Fibroblast of the conjunctiva (primary cell): ENCODE data around the gene ARMC12.
A peak's percentile ranks its signal among the peaks of the same experiment; 100 is the strongest.
"Not testable (repeated sequence)": the region's sequence is repeated elsewhere in the genome, so short reads cannot be mapped to it uniquely, and the experiment has no call there.

Source experiments
- DNase-seq: peaks from one replicate; pipeline ENCODE4 v3.0.0-alpha.2; 2010; ENCODE audit warnings: low read depth

The ARMC12 gene

DNA sequence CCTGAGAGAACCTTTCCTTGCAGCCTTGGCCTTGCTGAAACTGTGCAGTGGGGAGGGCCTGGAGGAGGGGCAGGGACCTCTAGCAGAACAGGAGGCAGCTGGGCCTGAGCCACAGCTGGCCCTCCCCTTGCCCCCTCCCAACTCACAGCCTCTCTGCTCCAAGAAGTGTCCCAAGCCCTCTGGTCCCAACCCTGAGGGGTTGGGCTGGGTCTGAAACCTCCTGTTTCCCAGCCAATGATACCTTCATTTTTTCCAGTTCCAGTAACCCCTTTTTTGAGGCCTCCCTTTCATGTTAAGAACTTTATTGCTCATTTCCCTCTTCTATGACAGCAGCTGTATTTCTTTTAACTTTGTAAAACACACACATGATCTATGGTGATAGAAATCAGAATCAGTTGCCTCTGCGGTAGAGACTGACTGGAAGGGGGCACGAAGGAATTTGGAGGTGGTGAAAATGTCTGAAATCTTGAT lies 17.9 kb upstream of the ARMC12 start:
- DNase-seq = no peak

GRCh38 chr6:35719404-35719829 lies 17.4 kb upstream of the ARMC12 start:
- DNase-seq = no peak

GRCh38 chr6:35719830-35720733 lies 16.8 kb upstream of the ARMC12 start:
- DNase-seq = no peak

GRCh38 chr6:35722121-35722761 lies 14.6 kb upstream of the ARMC12 start:
- no peak for DNase-seq

DNA sequence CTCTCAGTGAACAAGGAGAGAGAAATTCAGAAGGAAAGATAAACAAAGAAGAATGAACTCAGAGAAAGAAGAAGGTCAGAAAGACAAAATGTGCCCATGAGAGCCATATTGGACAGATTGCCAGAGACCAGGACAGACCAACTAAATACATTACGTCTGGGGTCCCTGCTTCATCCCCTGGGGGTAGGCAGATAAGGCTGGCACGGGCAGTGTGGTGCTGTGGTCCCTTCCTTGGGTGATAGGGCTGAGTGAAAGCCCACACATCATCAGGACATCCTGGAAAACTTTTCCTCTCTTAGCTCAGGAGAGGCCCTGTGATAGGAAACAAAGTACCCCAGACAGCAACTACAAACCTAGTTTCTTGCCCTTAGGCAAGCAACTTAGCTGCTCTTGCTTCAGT lies 13.2 kb upstream of the ARMC12 start:
- DNase-seq = no peak

- DNase-seq = no peak
Measured at GRCh38 chr6:35724059-35724458, 12.8 kb upstream of the ARMC12 start.

GRCh38 chr6:35724471-35724870 lies 12.4 kb upstream of the ARMC12 start:
- DNase-seq = no peak

DNA sequence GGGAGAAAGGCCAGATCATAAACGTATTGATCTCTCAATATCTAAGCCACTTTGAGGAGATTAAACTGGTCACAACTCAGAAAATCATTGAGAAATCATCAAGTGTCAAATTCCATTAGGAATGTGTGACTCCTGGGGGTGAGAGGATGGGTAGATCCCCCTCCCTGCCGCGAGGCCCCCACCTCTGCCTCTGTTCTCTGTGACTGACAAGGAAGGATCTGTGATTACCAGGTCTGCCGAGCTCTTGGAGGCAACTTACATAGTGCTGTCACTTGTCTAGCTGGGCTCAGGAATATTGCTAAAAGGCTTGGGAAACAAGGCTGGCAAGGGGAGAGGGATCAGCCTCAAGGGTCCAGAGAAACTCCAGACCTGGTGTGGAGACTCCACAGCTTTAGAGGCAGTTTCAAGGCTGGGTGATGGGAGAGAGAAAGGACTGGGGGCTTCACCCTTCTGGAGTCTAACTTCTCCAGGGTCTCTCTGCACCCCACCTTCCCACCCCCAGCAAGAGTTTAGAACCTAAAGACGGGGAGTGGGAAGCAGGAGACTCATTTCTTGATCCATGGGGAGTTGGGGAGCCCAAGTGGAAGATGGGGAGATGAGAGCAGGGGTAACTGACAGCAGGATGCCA lies 11.6 kb upstream of the ARMC12 start:
- no peak for DNase-seq

GRCh38 chr6:35725721-35726438 lies 11.0 kb upstream of the ARMC12 start:
- DNase-seq = peak; percentile 72

DNA sequence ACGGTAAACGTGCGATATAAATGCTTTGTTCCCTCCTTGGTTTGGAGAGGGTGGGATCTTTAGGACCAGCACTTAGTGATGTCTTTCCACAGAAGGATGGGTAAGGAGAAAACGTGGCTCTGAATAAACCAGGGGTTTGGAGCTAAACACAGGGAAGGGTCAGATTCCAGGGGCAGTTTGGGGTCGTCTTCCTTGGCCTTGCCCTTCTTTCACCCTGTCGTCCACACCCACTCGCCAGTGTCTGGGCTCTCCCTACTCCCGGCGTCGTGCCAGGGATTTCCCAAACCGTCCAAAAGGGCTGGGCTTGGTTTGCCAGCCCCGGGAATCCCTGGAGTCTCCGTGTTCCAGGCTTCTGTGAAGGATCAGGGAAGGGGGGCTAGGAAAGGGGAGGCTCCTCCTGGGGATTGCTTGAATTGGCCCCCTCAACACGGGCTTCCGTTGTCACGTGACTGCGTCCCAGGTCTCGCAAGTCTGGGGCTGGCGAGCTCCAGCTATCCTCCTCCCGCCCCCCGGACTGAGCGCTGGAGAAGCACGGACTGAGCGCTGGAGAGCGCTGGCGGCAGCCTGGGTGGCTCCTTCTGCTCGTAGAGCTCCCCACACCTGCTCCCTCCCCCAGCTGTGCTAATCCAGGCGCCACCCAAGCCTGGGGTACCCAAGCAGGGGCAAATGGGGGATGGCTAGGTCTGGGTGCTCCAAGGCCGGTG lies 9.4 kb upstream of the ARMC12 start:
- DNase-seq = peak; percentile 95

- peak; percentile 98 for DNase-seq
Measured at GRCh38 chr6:35727935-35728682, 8.7 kb upstream of the ARMC12 start.

- no peak for DNase-seq
Measured at GRCh38 chr6:35728683-35729678, 7.9 kb upstream of the ARMC12 start.

GRCh38 chr6:35729722-35730121 lies 7.1 kb upstream of the ARMC12 start:
- DNase-seq = no peak

- no peak for DNase-seq
Measured at GRCh38 chr6:35730745-35731413, 6.0 kb upstream of the ARMC12 start.

DNA sequence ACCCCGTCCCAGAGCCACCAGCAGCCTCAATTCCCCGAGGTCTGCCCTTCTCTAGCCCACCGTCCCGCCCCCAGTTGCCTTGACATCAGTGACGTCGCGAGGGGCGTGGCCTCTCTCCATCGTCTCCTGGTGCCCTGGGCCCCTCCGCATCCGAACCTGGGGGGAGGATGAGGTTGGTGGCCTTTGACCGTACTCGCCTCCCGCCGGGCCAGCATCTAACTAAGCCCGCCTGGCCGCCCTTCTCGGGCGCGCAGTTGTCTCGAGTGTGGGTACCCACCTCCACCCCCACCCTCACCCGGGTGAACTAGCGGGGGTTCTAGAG lies 5.5 kb upstream of the ARMC12 start:
- DNase-seq = peak; percentile 87

DNA sequence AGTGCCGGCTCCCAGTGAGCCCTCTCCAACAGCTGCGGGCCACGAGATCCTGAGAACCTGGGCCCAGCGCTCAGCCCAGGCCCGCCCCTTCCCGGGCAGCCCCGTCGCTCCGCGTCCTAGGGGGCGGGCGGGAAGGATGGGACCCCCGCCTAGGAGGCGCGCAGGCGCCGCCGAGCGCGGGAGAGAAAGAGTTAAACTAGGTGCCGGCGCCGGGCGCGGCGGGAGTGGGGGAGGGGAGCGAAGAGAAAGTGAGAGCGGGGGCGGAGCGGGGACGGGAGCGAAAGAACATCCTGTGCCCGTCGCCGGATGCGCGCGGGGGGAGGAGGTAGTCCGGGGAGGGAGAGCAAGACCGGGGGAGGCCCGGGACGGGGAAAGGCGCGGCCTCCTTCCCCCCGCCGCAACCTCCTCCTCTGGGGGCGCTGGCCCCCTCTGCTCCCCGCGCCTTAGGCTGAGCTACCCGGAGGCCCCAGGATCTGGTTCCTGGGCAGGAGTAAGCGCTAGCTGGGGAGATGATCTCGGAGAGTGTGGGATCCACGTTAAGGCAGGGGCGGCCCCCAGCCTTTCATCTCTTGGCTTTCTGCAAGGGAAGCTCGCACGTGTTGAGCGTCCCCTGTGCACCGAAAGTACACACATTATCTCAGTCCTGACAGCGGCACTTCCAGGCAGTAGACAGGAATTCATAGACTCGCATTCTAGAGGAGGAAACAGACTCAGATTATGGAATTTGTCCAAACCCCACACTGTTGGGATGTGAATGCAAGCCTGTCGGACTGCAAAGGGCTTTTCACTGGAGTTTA lies 4.9 kb upstream of the ARMC12 start:
- peak; percentile 95 for DNase-seq

- DNase-seq = no peak
Measured at GRCh38 chr6:35733633-35734032, 3.2 kb upstream of the ARMC12 start.

- DNase-seq = not testable (repeated sequence)
Measured at GRCh38 chr6:35734319-35734718, 2.5 kb upstream of the ARMC12 start.
